Hepatocyte (in vitro differentiated cells): ENCODE results near the gene IFT43. TPM values are rescaled to one million over a fixed set of nuclear protein-coding genes. Genes with fewer than 3 reads are reported as not detected.

Source experiments
- polyA plus RNA-seq: library from polyadenylated mRNA; unstranded; fragments of >200 nt; fragmentation: Nextera tagmentation; extraction: Ambion mirVana; gene quantifications from 2 replicates; pipeline ENCODE4 v1.2.1, GENCODE V29; 2016
- total RNA-seq: library from RNA; depleted of rRNA; stranded (reverse); fragments of >200 nt; gene quantifications from 2 replicates; pipeline ENCODE4 v1.2.3, GENCODE V29; 2014

IFT43 gene
- total and polyA plus RNA-seq, 2 experiments from 2014 or later = 31.9 to 43.2 TPM

Other genes with a start within 250 kb of the IFT43 start
- 26.2 and 30.5 TPM in 2 replicates for gene TGFB3, start 3.8 kb upstream of the IFT43 start, total RNA-seq
- gene TGFB3, start 3.8 kb upstream of the IFT43 start, polyA plus RNA-seq = 23.1 and 26.0 TPM in 2 replicates
- 52.9 and 60.5 TPM in 2 replicates for gene GPATCH2L, start 166.2 kb downstream of the IFT43 start, total RNA-seq
- 16.1 and 21.4 TPM in 2 replicates for gene GPATCH2L, start 166.2 kb downstream of the IFT43 start, polyA plus RNA-seq